Sigmoid colon (tissue), 7 donors: Measurements from ENCODE around the gene ERCC6L2. TPM values are rescaled to one million over a fixed set of nuclear protein-coding genes. Genes with fewer than 3 reads are reported as not detected.
A peak's percentile ranks its signal among the peaks of the same experiment; 100 is the strongest.

Source experiments
- DNase-seq: peaks from one replicate; pipeline ENCODE4 v3.0.0-alpha.2; 2019
- H3K27ac ChIP-seq, 4 donors: fragments of 200-600 bp; sonication (generic); one replicate each; pipeline ENCODE4 v1.5.1; 2016 to 2019; ENCODE audit warnings: mild to moderate bottlenecking in 1 of 4
- H3K27me3 ChIP-seq, 3 donors: fragments of 200-600 bp; sonication (generic); one replicate each; pipeline ENCODE4 v1.5.1; 2019; ENCODE audit warnings: mild to moderate bottlenecking in 1 of 3
- H3K36me3 ChIP-seq, 4 donors: fragments of 200-600 bp; sonication (generic); one replicate each; pipeline ENCODE4 v1.5.1; 2016 to 2019
- H3K4me1 ChIP-seq, 4 donors: fragments of 200-600 bp; sonication (generic); one replicate each; pipeline ENCODE4 v1.5.1; 2017 to 2019
- H3K4me3 ChIP-seq, 4 donors: fragments of 200-600 bp; sonication (generic); one replicate each; pipeline ENCODE4 v1.5.1; 2017 to 2019; ENCODE audit warnings: mild to moderate bottlenecking in 2 of 4, moderate library complexity in 1 of 4
- H3K9me3 ChIP-seq, 4 donors: fragments of 200-600 bp in 3 of 4; sonication (generic) in 3 of 4; one replicate each; pipeline versions ENCODE4 v1.5.1 to v1.6.1; 2013 to 2019
- CTCF ChIP-seq, 4 experiments: fragments of 450-650 bp in 3 of 4; fragments of 200-600 bp in 1 of 4; IDR thresholded peaks; one replicate each; pipeline ENCODE4 v1.5.1; 2016 to 2019; ENCODE audit warnings: antibody characterized with exemption in 4 of 4, mild to moderate bottlenecking in 3 of 4, moderate library complexity in 2 of 4
- EP300 ChIP-seq, 4 donors: sonication (generic); formaldehyde crosslinking; IDR thresholded peaks; one replicate each; pipeline ENCODE4 v1.6.1; 2017; ENCODE audit warnings: antibody characterized with exemption in 4 of 4
- POLR2A ChIP-seq, 2 donors: fragments of 450-650 bp; IDR thresholded peaks; one replicate each; pipeline ENCODE4 v1.6.1; 2016; ENCODE audit warnings: antibody characterized with exemption in 2 of 2, mild to moderate bottlenecking in 2 of 2, moderate library complexity in 2 of 2
- POLR2AphosphoS5 ChIP-seq, 4 donors: sonication (generic); formaldehyde crosslinking; IDR thresholded peaks; one replicate each; pipeline ENCODE4 v1.6.1; 2017; ENCODE audit warnings: antibody characterized with exemption in 4 of 4
- WGBS, 2 donors: extraction: QIAGEN DNeasy Blood & Tissue Kit; methylation state at CpG; one replicate each; pipeline ENCODE4 v1.1.7; 2013; 5-methylcytosine and 5-hydroxymethylcytosine counted together
- intact Hi-C: fragments of 100-400 bp; cut with DNase I; formaldehyde crosslinking; loops from one replicate; pipeline ENCODE4 v1.15.1; 2023
- polyA plus RNA-seq, 3 donors: library from polyadenylated mRNA; stranded (reverse); fragments of 200-250 nt; gene quantifications; one replicate each; pipeline ENCODE4 v1.2.3, GENCODE V29; 2013
- total RNA-seq, 4 donors: library from RNA; depleted of rRNA; stranded (reverse); fragments of >200 nt; gene quantifications; one replicate each; pipeline ENCODE4 v1.1.0, GENCODE V29; 2016
- donor health status: healthy with polysubstance abuse.
- donor health status: Bipolar disorder and iron deficiency.
- donor health status: healthy.

The ERCC6L2 gene
- 100 to 1,000 TPM in 1 of 4 donors, 10 to 100 TPM in 3; 69.2 to 130 (median 73.6) TPM for total RNA-seq
- 10 to 100 TPM in 1 of 3 donors, 1 to 10 TPM in 2; 4.2 to 12.0 (median 6.7) TPM for polyA plus RNA-seq

- Histone ChIP-seq H3K4me1 (peaks cover 0 to 28% (median 16%) of the 10 kb centered on the region in 4 donors), H3K27me3 (no peaks in the 10 kb centered on the region), H3K9me3 (no peaks in the 10 kb centered on the region), H3K4me3 (no peak within 1 kb of the TSS), H3K27ac (no peak within 1 kb of the TSS), H3K36me3 (no peaks in the 10 kb centered on the region)
- intact Hi-C loops: loop anchor here (2.0 to 5.0 kb wide), 5 partner anchors 103 to 558 kb away; partner anchors contain the start of gene FANCC
- peak in 1 of 4 experiments; percentile 8 for TF ChIP-seq CTCF (IDR thresholded peaks at IDR 0.05)
- peak; percentile 54 to 94 (median 88) for TF ChIP-seq POLR2AphosphoS5 (IDR thresholded peaks at IDR 0.05)
- TF ChIP-seq EP300 (IDR thresholded peaks at IDR 0.05): peak in 1 of 4 donors; percentile 28
- TF ChIP-seq POLR2A (IDR thresholded peaks at IDR 0.05): peak; percentile 64 to 65
- WGBS, 2 donors: 0% methylated on average over 74 of the region's 74 CpGs
- DNase-seq: peak; percentile 98
Observed at GRCh38 chr9:95875305-95876137, at the start of gene ERCC6L2. ERCC6L2 (plus strand) TSS chr9:95875691; CDS start chr9:95876039, 348 bp downstream.

- no peak for TF ChIP-seq EP300 (IDR thresholded peaks at IDR 0.05)
- TF ChIP-seq CTCF (IDR thresholded peaks at IDR 0.05): no peak
- TF ChIP-seq POLR2A (IDR thresholded peaks at IDR 0.05): no peak
- no peak for TF ChIP-seq POLR2AphosphoS5 (IDR thresholded peaks at IDR 0.05)
- H3K9me3 ChIP-seq: no peaks in the 10 kb centered on the region
- intact Hi-C loops: no loop called here
- no peaks in the 10 kb centered on the region for H3K36me3 ChIP-seq
- peaks cover 0 to 24% (median 19%) of the 10 kb centered on the region in 4 donors for H3K4me1 ChIP-seq
- H3K27me3 ChIP-seq: no peaks in the 10 kb centered on the region
- H3K4me3 ChIP-seq: no peak overlapping the region
- no peak overlapping the region for H3K27ac ChIP-seq
- 83 to 92% methylated on average over 8 of the region's 8 CpGs for WGBS, 2 donors
- no peak for DNase-seq
Observed at GRCh38 chr9:95826183-95826838, 49.2 kb upstream of the ERCC6L2 start.

- Histone ChIP-seq H3K27me3 (no peaks in the 10 kb centered on the region), H3K4me1 (peaks cover 0 to 51% (median 44%) of the 10 kb centered on the region in 4 donors), H3K4me3 (no peak overlapping the region), H3K9me3 (no peaks in the 10 kb centered on the region), H3K27ac (peak overlapping the region in 3 of 4 donors; percentile 66 to 75 (median 68)), H3K36me3 (no peaks in the 10 kb centered on the region)
- TF ChIP-seq POLR2AphosphoS5 (IDR thresholded peaks at IDR 0.05): no peak
- TF ChIP-seq POLR2A (IDR thresholded peaks at IDR 0.05): no peak
- TF ChIP-seq EP300 (IDR thresholded peaks at IDR 0.05): no peak
- no peak for TF ChIP-seq CTCF (IDR thresholded peaks at IDR 0.05)
- intact Hi-C loops: no loop called here
- WGBS, 2 donors: 95 to 96% methylated on average over 3 of the region's 3 CpGs
- DNase-seq: no peak
Observed at GRCh38 chr9:95830768-95831167, 44.7 kb upstream of the ERCC6L2 start.

- intact Hi-C loops: no loop called here
- peaks cover 0 to 56% (median 47%) of the 10 kb centered on the region in 4 donors for H3K4me1 ChIP-seq
- TF ChIP-seq POLR2AphosphoS5 (IDR thresholded peaks at IDR 0.05) (peak in 1 of 4 donors; percentile 24), EP300 (IDR thresholded peaks at IDR 0.05) (no peak)
- no peak for DNase-seq
- H3K27me3 ChIP-seq: no peaks in the 10 kb centered on the region
- H3K36me3 ChIP-seq: no peaks in the 10 kb centered on the region
- H3K4me3 ChIP-seq: no peak overlapping the region
- no peaks in the 10 kb centered on the region for H3K9me3 ChIP-seq
- peak overlapping the region in 3 of 4 donors; percentile 66 to 75 (median 68) for H3K27ac ChIP-seq
Observed at GRCh38 chr9:95831810-95832209, 43.7 kb upstream of the ERCC6L2 start.
